Left lung (tissue), 10 donors: ENCODE results near the gene ARSA. TPM values are rescaled to one million over a fixed set of nuclear protein-coding genes. Genes with fewer than 3 reads are reported as not detected.

Experiments used
- ATAC-seq: fragments of 200-7000 bp; cut with Tn5 transposase; one replicate; pipeline ENCODE4 v1.9.1; 2020; ENCODE audit warnings: moderate library complexity
- DNase-seq, 4 donors: peaks; one replicate each; pipeline ENCODE4 v3.0.0-alpha.2; 2013 to 2020
- H3K27ac ChIP-seq, 2 donors: fragments of 200-600 bp; sonication (generic) in 1 of 2; one replicate each; pipeline versions ENCODE4 v1.5.0 to v1.8.0; 2020 to 2021
- H3K27me3 ChIP-seq, 2 donors: fragments of 200-600 bp; sonication (generic) in 1 of 2; one replicate each; pipeline versions ENCODE4 v1.5.0 to v1.8.0; 2020 to 2021
- H3K36me3 ChIP-seq, 2 donors: fragments of 200-600 bp; sonication (generic) in 1 of 2; one replicate each; pipeline versions ENCODE4 v1.5.0 to v1.8.0; 2020 to 2021
- H3K4me1 ChIP-seq, 2 donors: fragments of 200-600 bp; one replicate each; pipeline ENCODE4 v1.8.0; 2021
- H3K4me3 ChIP-seq, 2 donors: fragments of 200-600 bp; sonication (generic) in 1 of 2; one replicate each; pipeline versions ENCODE4 v1.5.0 to v1.8.0; 2020 to 2021; ENCODE audit warnings: mild to moderate bottlenecking in 1 of 2
- H3K9me3 ChIP-seq, 2 donors: fragments of 200-600 bp; sonication (generic) in 1 of 2; one replicate each; pipeline versions ENCODE4 v1.5.0 to v1.8.0; 2020 to 2021
- CTCF ChIP-seq, 2 donors: fragments of 200-600 bp; sonication (generic) in 1 of 2; IDR thresholded peaks; one replicate each; pipeline versions ENCODE4 v1.5.0 to v1.8.0; 2021; ENCODE audit warnings: antibody characterized with exemption in 2 of 2
- intact Hi-C, 2 donors: fragments of 100-400 bp; cut with DNase I; formaldehyde crosslinking; loops; one replicate each; pipeline versions ENCODE4 v1.11.2 to v1.14.2; 2022
- polyA plus RNA-seq, 6 donors: library from polyadenylated mRNA; unstranded; fragments of 120-200 nt; gene quantifications; one replicate each; pipeline ENCODE4 v1.2.1, GENCODE V29; 2013; ENCODE audit not compliant: insufficient read length in 6 of 6
- total RNA-seq, 2 donors: library from RNA; stranded (reverse); fragmentation: NEBNext Ultra II Directional; extraction: Animal tissue kit (Norgen Biotek cat#: 25700); gene quantifications; one replicate each; pipeline ENCODE4 v1.2.1, GENCODE V29; 2021
- donor health status: DM: no; HTN: yes; CAD: no.
- donor health status: DM: no; HTN: no; CAD: no.

Gene ARSA
- total and polyA plus RNA-seq, 8 donors: 17.8 to 58.0 (median 21.0) TPM

- intact Hi-C loops: no loop called here
- TF ChIP-seq CTCF (IDR thresholded peaks at IDR 0.05): no peak
- Histone ChIP-seq H3K36me3 (peaks cover 0 to 7% of the 10 kb centered on the region in 2 donors), H3K4me3 (peak overlapping the region; percentile 32 to 54), H3K27ac (no peak overlapping the region), H3K9me3 (no peaks in the 10 kb centered on the region), H3K27me3 (peaks cover 8 to 55% of the 10 kb centered on the region in 2 donors), H3K4me1 (peaks cover 7 to 11% of the 10 kb centered on the region in 2 donors)
- ATAC-seq (no peak), DNase-seq (no peak)
Measured at GRCh38 chr22:50675553-50676179, 47.7 kb upstream of the ARSA start.

- Histone ChIP-seq H3K4me1 (peaks cover 7 to 11% of the 10 kb centered on the region in 2 donors), H3K27ac (peak overlapping the region in 1 of 2 donors; percentile 45), H3K27me3 (peaks cover 8 to 56% of the 10 kb centered on the region in 2 donors), H3K4me3 (peak overlapping the region; percentile 32 to 54), H3K36me3 (peaks cover 0 to 7% of the 10 kb centered on the region in 2 donors), H3K9me3 (no peaks in the 10 kb centered on the region)
- no peak for TF ChIP-seq CTCF (IDR thresholded peaks at IDR 0.05)
- ATAC-seq (peak; percentile 86), DNase-seq (peak in 3 of 4 donors; percentile 56 to 90 (median 75))
- intact Hi-C loops: no loop called here
Measured at GRCh38 chr22:50674606-50675552, 46.9 kb upstream of the ARSA start.

- DNase-seq (peak in 1 of 4 donors; percentile 69), ATAC-seq (no peak)
- H3K27ac ChIP-seq: no peak overlapping the region
- peak overlapping the region; percentile 22 to 48 for H3K4me3 ChIP-seq
- intact Hi-C loops: no loop called here
- H3K27me3 ChIP-seq: peaks cover 8 to 59% of the 10 kb centered on the region in 2 donors
- peaks cover 0 to 7% of the 10 kb centered on the region in 2 donors for H3K36me3 ChIP-seq
- no peak for TF ChIP-seq CTCF (IDR thresholded peaks at IDR 0.05)
- H3K4me1 ChIP-seq: peaks cover 7 to 11% of the 10 kb centered on the region in 2 donors
- H3K9me3 ChIP-seq: no peaks in the 10 kb centered on the region
Measured at GRCh38 chr22:50674130-50674500, 46.2 kb upstream of the ARSA start.

GRCh38 chr22:50673231-50674129 lies 45.5 kb upstream of the ARSA start:
- H3K27me3 ChIP-seq: peaks cover 8 to 60% of the 10 kb centered on the region in 2 donors
- peak overlapping the region; percentile 22 to 48 for H3K4me3 ChIP-seq
- H3K27ac ChIP-seq: peak overlapping the region; percentile 48 to 73
- H3K4me1 ChIP-seq: peaks cover 7 to 11% of the 10 kb centered on the region in 2 donors
- no peak for TF ChIP-seq CTCF (IDR thresholded peaks at IDR 0.05)
- DNase-seq: peak in 2 of 4 donors; percentile 39 to 61
- peaks cover 0 to 7% of the 10 kb centered on the region in 2 donors for H3K36me3 ChIP-seq
- no peaks in the 10 kb centered on the region for H3K9me3 ChIP-seq
- ATAC-seq: no peak
- intact Hi-C loops: no loop called here
